Activated CD4-positive, CD25-positive, alpha-beta regulatory T cell (primary cell): ENCODE results near the gene GPR31.
"Not testable (repeated sequence)": the region's sequence is repeated elsewhere in the genome, so short reads cannot be mapped to it uniquely, and the experiment has no call there.

ENCODE experiments used
- DNase-seq, 4 experiments: peaks; one replicate each; lab custom pipeline; 2025; lab: John Stamatoyannopoulos, UW

Gene GPR31, protein sequence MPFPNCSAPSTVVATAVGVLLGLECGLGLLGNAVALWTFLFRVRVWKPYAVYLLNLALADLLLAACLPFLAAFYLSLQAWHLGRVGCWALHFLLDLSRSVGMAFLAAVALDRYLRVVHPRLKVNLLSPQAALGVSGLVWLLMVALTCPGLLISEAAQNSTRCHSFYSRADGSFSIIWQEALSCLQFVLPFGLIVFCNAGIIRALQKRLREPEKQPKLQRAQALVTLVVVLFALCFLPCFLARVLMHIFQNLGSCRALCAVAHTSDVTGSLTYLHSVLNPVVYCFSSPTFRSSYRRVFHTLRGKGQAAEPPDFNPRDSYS

DNA sequence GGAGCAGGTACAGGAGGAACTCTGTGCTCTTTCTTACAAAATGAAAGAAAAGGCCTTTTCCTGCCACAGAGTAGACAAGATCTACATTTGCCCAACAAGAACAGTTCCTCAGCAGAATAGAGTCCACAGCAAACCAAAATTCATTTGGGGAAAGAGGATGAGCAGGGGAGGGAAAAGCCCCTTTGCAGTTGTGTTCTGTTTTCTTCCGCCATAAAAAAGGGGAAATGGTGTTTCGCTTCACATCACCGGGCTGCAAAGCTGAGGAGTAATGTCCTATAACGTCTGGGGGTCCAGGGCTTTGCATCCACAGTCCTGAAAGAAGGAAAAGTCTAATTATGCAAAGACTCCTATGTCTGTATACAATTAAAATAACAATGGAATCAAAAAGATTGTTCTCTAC, at the start of gene GPR31:
Gene GPR31 (minus strand): TSS at position 118 of the 400 bp plus-strand sequence. CDS start 149 bp downstream, outside the sequence.
- no peak for DNase-seq

DNA sequence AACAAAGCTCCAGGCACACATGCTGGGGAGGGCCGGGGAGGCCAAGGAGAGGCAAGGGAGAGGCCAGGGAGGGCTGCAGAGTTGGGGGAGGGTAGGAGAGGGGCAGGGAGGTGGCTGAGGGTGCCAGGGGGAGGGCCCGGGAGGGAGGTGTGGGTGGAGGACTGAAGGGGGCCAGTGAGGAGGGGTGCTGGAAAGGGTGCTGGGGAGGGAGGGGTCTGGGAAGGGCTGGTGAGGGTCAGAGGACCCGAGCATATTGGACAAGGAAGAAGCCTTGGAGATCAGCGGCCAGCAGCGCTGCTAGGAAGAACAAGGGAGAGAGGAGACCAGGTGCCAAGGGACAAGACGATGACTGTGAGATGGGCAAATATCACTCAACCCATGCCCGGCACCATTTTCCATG, 49.7 kb upstream of the GPR31 start:
- no peak for DNase-seq

DNA sequence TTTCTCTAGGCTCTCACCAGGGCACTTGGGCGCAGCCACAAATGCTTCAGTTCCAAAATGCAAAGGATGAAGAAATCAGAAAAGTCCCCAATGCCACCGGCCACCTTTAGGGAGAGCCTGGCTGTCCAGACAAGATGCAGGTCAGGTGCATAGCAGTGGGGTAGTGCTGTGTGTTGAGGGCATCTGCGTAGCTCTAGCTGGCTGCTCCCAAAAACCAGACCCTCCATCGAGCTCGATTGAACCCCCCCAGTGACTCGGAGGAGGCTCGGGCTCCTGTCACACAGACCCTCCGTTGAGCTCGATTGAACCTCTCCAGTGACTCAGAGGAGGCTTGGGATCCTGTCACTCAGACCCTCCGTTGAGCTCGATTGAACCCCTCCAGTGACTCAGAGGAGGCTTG, 47.5 kb upstream of the GPR31 start:
- not testable (repeated sequence) for DNase-seq

DNA sequence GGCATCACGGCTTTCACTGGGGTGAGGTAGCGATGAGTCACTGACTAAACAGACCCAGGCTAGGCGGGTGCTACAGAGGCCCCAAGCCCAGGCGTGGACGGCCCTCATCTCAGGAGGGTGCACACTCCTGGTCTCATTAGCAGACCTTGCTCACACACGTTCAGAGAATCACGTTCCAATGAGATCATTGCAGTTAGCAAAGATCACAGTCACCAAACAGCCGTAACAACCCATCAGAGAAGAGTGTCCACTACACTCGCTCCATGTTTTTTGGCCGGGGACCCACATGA, 46.2 kb upstream of the GPR31 start:
- DNase-seq, result not testable (repeated sequence)

DNA sequence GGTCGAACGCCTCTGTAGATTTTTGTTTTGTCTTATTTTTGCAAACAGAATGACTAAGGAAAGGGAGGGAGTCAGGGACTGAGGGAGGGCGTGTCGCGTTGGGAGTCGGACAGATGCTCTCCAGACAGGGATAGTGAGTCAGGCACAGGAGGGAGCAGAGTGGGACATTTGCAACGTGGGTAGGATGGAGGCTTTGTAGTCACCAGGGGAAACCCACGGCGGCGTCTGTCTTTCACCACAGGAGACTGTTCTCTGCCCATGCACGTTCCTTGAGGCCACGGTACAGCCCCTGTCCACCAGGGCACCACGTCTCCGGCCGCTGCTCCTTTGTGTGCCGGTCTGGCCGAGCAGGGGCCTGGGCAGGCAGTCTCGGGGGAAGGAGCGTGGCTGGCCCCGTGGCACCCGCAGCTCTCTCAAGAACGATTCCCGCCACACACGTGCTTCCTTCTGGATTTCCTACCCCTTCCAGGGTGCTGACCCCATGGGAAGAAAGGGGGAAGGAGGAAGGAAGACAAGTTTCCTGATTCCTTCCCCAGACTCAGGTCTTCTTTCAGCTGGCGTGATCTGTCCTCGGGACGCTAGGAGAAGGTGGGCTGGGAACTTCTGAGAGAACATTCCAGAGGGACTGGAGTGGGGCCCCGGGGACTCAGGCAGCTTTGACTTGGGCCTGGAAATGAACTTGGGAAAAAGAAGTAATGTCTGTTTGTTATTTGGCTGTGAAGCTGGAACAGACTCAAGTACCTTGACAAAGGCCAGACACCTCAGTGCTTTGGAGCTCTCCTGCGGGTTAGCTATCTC, 45.7 kb upstream of the GPR31 start:
- DNase-seq, result not testable (repeated sequence)

DNA sequence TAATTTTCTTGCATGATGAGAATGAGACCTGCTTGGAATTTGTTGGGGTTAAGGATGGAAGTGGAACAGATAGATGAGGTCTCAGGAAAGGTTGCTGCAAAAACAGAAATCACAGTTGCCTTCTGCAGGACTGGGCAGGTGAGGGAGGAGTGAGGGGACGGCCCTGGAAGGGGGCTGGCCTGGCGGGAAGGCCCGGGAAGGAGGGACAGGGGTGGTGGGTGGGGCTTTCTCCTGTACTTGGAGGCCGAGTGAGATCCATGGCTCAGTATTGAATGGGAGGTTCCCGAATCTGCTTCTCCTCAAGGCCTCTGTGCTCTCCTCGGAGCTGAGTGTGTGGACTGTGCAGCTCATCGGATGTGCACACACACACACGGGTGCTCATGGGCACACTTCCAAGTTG, 44.8 kb upstream of the GPR31 start:
- DNase-seq, result not testable (repeated sequence)

DNA sequence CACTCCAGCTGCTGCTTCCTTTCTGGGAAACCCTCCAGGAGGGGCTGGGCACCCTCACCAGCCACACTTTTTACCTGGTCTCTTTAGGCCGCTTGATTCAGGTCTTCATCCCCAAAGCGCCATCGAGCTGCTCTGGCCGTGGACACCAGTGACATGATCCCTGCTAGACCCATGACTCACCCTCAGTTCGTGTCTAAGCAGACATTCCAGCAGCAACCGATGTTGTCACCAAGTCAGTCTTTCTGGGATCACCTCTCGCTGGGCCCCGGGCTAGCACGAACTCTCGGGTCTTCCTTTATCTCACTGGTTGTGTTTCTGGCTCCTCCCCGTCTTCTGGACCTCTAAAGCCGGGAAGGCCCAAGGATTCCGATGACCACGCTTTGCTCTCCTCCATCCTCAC, 43.0 kb upstream of the GPR31 start:
- no peak for DNase-seq

DNA sequence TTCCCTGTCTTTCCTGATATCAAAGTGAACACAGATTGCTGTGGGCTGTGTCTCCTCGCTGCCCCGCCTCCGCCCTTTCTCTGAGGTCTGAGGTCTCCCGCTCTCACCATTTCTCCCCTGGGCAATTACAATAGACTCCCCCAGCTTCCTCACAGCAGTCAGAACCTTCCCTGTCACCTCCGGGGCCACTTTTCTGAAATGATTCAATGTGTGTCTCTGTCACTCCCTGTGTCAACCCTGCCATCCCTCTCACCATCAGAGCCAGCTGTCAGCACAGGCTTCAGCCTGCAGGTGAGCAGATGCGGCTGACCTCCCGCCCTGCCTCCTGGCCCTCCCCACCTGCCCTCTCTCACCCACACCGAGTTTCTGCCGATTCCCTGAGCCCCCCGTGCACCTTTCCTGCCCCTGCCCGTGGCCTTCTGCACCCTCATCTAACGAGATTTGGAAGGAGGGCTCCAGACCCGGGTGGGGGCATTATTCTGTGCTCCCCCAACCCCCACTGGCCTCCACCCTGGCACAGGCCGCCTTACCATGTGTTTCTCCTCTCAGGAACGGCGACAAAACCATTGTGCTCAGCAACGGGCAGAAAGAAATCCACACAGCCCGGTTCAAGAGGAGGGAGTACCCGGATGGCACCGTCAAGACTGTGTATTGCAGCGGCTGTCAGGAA, 38.3 kb upstream of the GPR31 start:
- DNase-seq, result not testable (repeated sequence)

DNA sequence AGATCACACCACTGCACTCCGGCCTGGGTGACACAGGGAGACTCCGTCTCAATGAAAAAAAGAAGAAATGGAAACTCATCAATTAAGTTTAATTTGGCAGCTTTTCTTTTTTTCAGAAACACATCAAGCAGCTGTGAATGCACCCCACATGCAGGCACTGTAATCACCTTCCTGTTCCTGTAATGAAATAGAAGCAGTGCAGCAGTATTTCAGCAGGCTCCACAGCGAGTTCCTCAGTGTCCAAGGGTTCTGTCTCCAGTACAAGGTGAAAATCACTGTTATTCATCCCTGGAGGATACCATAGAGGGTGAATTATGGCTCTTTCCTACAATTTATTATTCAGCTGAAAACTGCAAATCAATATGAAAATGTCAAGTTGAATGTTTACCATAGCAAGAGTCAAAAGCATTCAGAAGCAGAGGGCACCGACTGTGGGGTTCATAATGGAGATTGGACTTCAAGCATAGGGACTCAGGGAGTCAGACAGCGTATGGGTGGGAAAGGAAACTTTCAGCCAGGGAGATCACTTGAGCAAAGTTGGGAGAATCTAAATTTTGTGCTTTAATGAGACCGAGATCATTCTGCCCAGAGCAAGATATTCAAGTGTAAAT, 35.8 kb upstream of the GPR31 start:
- not testable (repeated sequence) for DNase-seq

DNA sequence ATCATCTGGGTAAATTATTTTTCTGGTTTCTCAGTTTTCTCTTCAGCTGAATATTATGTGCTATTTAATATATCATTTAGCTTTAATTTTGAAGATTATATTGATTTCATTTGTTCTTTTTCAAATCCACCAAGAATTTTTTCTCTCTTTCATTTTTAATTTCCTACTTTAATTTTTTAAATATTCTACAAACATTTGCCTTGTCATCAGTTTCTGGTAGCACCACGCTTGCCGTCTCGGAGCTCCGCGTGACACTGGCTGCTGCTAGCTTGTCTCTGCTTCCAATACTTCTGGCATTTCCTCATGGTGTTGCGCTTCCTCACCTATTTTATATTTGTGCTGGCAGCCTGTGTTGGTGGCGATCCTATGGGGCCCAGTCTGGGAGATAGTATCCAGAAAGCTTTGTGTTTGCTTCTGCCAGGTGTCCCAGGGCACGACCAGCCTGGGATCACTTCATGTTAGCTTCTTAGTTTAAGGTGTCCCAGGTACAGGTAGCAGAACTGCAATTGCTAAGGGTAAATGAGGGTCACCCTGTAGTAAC, 33.3 kb upstream of the GPR31 start:
- not testable (repeated sequence) for DNase-seq

DNA sequence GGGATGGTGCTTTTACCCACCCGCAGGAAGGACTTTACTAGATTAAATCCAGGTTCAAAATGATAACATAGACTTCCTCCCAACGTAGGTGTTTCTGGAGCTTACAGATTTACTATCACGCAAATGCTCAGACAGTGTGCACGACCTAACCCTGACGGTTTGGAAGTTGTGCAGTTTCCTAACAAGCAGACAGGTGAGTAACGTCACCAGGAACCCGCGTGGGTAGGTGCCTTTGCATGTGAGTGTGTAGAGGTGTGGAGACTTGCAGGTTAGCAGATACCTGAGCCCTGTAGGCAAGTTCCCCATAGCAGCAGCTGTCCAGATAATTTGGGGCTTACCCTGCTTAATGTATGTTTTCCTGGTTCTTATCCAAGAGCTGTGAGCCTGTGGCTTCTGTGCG, 29.5 kb upstream of the GPR31 start:
- not testable (repeated sequence) for DNase-seq

DNA sequence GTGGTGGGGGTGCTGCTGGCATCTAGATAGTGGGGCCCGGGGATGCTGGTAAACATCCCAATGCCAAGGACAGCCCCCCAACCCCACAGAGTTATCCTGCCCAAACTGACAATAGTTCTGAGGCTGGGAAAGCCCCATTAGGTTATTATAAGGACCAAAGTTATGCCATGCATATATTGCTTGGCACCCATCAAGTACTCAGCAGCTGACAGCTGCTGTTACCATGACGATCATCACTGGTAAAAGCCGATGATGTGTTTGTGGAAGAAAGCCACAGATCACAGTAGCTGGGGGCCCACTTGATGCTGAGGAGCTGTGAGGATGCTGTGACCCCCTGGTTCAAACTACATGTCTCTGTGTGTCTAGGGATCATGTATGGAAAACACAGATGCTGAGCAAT, 27.3 kb upstream of the GPR31 start:
- not testable (repeated sequence) for DNase-seq

DNA sequence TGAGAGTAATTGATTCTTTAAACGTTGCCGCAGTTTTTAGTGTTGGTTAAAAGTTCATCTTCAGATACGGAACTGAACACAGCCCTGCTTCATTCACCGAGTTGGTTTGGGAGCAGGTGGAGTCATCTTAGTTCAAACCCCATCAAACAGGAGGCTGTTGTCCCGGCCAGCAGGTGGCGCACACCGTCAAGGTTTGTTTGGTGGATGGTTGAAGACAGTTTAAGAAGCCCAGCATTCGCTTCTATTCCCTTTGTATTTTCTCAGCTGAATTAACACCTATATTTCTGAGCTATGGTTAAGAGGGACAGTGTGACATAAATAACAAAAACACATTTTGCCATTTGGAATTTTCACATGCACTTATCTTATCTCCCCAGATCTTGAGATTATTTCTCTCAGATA, 25.1 kb upstream of the GPR31 start:
- DNase-seq, result not testable (repeated sequence)

DNA sequence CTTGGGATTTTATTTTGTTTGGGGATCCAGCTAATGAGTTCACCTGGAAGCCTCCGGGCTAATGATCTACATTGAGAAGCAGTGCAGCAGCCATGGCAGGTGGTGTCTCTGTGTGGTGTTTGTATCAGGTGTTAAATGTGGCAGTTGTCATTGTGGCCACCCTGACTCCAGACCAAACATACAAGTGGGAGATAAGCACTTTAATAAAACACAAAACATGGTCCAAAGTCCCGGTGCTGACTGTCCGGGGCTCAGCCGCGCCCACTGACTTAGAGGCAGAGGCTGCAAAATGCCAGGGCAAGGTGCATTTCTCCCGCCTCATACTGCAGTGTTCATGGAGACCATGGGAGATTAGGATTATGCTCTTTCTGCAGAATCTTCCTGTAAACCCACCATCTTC, 23.6 kb upstream of the GPR31 start:
- DNase-seq, result not testable (repeated sequence)

DNA sequence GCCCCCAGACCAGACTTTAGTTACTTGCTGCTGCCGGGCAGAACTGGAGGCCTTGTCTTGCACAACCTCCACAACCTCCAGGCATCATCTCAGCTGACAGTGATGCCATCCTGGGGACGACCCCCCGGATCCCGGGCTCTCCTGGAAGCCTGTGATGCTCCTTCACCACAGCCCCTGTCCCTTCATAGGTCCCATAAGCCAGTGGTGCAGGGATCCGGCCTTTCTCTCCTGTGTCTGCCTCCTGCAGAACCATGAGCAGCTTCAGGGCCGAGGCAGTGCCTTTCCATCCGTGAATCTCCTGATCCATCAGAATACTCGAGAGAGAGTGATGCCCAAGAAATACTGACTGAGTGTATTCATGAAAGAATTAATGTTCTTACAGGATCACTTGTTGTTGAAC, 22.3 kb upstream of the GPR31 start:
- DNase-seq, result not testable (repeated sequence)

DNA sequence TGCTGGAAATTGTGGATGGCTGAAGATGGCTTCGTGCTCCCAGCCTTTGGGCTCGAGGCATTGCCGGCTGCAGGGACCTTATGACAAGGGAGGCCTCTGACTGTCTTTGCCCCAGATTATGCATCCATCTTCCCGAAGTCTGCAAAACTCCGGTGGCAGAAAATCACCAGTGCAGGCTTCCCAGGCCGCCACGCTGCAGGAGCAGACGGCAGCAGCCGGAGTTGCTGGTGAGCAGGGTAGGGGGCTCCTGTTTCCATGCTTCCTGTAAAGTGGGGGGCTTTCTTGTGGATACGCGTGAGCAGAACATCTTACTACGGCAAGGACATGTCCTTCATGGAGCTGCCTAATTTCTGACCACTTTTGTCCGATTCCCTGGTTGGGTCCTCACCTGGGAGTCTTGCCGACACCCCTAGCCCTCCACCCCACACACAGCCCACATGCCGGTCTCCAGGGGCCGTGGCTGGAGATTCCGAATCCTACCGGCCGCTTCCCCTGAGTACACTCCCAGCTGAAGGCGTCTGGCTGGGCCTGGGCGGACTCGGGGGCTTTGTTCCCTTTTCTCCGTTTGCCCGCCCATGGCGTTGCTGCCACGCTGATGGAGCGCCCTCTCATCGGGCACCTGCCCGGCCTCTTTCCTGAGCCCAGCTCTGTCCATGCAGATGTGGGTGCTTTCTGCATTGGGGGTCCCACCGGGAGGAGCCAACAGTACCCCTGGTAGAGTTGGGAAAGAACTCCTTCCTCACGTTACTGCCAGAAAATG, 21.3 kb upstream of the GPR31 start:
- DNase-seq, result not testable (repeated sequence)

DNA sequence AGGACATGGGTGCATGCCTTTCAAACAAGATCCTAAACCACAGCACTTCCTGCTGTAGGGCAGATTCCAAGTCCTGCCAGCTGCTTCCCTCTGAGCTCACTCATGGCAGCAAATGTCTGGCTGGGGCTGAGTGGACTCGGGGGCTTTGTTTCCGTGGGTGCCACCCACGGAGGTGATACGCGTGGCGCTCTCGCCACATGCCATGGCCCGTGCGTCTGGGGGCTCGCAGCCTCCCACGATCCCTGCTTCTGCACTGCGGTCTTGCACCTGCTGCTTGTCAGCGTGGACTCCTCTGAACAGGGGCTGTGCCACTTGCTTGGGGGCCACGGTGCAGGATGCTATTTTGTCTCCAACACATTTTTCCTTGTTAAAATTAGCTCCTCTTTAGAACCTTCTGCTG, 19.5 kb upstream of the GPR31 start:
- DNase-seq, result not testable (repeated sequence)

DNA sequence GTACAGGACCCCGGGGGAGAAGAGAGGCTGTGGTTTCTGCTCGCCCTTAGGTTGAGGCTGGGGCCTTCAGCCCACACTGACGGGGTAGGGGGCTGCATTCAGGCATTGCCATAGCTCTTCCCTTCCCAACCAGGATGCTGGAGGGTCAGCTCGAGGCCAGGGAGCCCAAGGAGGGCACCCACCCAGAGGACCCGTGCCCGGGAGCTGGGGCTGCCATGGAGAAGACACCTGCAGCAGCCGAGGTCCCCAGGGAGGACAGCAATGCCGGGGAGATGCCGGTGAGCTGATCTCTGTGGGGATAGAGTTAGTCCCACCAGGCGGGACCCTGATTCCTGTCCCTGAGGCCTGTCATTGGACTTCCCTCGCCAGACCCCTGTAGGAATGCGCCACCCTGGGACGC, 14.2 kb upstream of the GPR31 start:
- not testable (repeated sequence) for DNase-seq

DNA sequence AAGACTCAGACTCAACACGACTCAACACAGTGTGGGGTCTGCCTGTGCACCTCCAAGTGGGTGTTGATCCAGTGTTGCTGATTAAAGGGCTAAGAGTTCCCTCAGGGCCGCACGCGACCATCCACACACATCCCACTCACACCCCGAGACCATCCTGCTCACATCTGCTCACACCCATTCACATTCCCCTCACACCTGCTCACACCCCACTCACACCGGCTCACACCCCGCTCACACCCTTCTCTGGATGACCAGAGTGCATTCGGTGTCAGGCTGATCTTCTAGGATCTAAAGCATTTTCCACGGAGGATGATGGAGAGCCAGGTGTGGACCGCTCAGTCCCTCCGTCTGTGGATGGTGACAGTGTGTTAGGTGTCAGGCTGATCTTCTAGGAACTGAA, 13.5 kb upstream of the GPR31 start:
- not testable (repeated sequence) for DNase-seq

DNA sequence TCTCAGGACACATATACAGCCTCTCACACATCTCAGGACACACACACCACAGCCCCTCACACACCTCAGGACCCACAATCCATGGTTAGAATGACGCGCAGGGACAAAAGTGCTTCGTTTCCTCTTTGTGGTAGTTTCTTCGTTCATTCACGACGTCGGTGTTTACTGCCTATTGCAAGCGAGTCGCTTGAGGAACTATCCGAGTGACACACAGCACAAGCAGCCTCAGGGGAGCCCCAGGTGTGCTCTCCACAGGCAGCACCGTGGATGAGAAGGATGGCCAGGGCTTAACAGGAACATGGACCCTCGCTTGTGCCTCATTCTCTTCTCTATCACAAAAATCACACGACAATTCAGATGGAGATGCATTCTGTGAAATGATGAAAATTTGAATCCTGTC, 12.1 kb upstream of the GPR31 start:
- not testable (repeated sequence) for DNase-seq

DNA sequence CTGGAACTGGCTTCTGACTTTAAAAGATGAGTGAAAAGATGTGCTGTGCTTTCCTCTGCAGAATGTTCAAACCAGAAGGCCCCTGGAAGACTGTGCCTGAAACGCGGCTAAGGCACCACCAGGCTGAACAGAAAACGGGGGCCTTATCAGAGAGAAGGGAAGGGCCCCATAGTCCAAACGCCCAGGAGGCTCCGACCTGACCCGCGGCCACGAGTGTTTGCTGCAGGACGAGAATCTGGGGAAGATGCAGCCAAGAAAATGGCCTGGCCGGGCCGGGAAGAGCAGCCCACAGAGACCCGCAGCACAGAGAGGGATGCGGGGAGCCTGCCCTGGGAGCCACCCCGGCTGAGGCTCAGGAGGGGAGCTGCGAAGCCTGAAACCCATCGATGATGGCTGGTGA, 10.5 kb upstream of the GPR31 start:
- DNase-seq, result not testable (repeated sequence)
